CD14-positive monocyte (primary cell): Measurements from ENCODE around the gene USP31. TPM values are rescaled to one million over a fixed set of nuclear protein-coding genes. Genes with fewer than 3 reads are reported as not detected.

ENCODE experiments used
- DNase-seq, 3 donors: peaks; one replicate each; pipeline ENCODE4 v3.0.0-alpha.2; 2011 to 2022
- H2AFZ ChIP-seq: 2 replicates; pipeline ENCODE4 v1.6.0; 2012; ENCODE audit warnings: mild to moderate bottlenecking, low read depth, low read length, inconsistent platforms; ENCODE audit not compliant: insufficient read depth, poor library complexity, severe bottlenecking
- H3K27ac ChIP-seq, 2 donors: 1 replicate in 1 of 2; 2 replicates in 1 of 2; pipeline ENCODE4 v1.5.1; 2012 to 2013; ENCODE audit warnings: low read length in 2 of 2, control low read depth in 1 of 2, inconsistent platforms in 1 of 2, low read depth in 1 of 2, mild to moderate bottlenecking in 1 of 2
- H3K27me3 ChIP-seq, 2 donors: one replicate each; pipeline versions ENCODE4 v1.6.0 to v1.6.1; 2011 to 2013; ENCODE audit warnings: low read length in 2 of 2; ENCODE audit not compliant: control insufficient read depth in 2 of 2, insufficient read depth in 2 of 2
- H3K36me3 ChIP-seq, 2 donors: replicated peaks in 1 of 2; 1 replicate in 1 of 2; 2 replicates in 1 of 2; pipeline versions ENCODE4 v1.5.1 to v1.6.1; 2012 to 2013; ENCODE audit warnings: low read length in 2 of 2, control low read depth in 1 of 2, inconsistent platforms in 1 of 2, mild to moderate bottlenecking in 1 of 2; ENCODE audit not compliant: insufficient read depth in 2 of 2, control insufficient read depth in 1 of 2
- H3K4me1 ChIP-seq, 2 donors: 1 replicate in 1 of 2; 2 replicates in 1 of 2; pipeline versions ENCODE4 v1.5.1 to v1.6.1; 2012 to 2013; ENCODE audit warnings: low read length in 2 of 2, control low read depth in 1 of 2, inconsistent platforms in 1 of 2, mild to moderate bottlenecking in 1 of 2, moderate library complexity in 1 of 2; ENCODE audit not compliant: insufficient read depth in 2 of 2, control insufficient read depth in 1 of 2
- H3K4me2 ChIP-seq: replicated peaks from 2 replicates; pipeline ENCODE3; 2012; ENCODE audit warnings: low read length, moderate library complexity, mild to moderate bottlenecking; ENCODE audit not compliant: poor library complexity, severe bottlenecking; ENCODE audit errors: extremely low read depth
- H3K4me3 ChIP-seq, 3 experiments: fragments of 200-600 bp in 1 of 3; sonication (generic) in 1 of 3; replicated peaks in 1 of 3; 1 replicate in 2 of 3; 2 replicates in 1 of 3; pipeline ENCODE4 v1.5.1; 2011 to 2013; ENCODE audit warnings: low read length in 3 of 3, mild to moderate bottlenecking in 3 of 3, control low read depth in 2 of 3, low read depth in 2 of 3, inconsistent platforms in 1 of 3, moderate library complexity in 1 of 3
- H3K79me2 ChIP-seq: 2 replicates; pipeline ENCODE4 v1.6.0; 2012; ENCODE audit warnings: mild to moderate bottlenecking, control low read depth, inconsistent platforms, low read length, moderate library complexity; ENCODE audit not compliant: insufficient read depth
- H3K9ac ChIP-seq: 2 replicates; pipeline ENCODE4 v1.6.0; 2017; ENCODE audit warnings: low read length, mild to moderate bottlenecking; ENCODE audit not compliant: insufficient read depth, poor library complexity, severe bottlenecking
- H3K9me3 ChIP-seq, 2 donors: replicated peaks in 1 of 2; 1 replicate in 1 of 2; 2 replicates in 1 of 2; pipeline versions ENCODE4 v1.5.1 to v1.6.1; 2012 to 2013; ENCODE audit warnings: low read length in 2 of 2, control low read depth in 1 of 2; ENCODE audit not compliant: control insufficient read depth in 1 of 2, insufficient read depth in 1 of 2
- H4K20me1 ChIP-seq: 2 replicates; pipeline ENCODE4 v1.6.0; 2012; ENCODE audit warnings: mild to moderate bottlenecking, low read length, control low read depth, moderate library complexity; ENCODE audit not compliant: insufficient read depth
- H3K27ac Mint-ChIP-seq, 7 donors: one replicate each; pipeline ENCODE4 v1.8.0; 2020; ENCODE audit warnings: mild to moderate bottlenecking in 7 of 7, mixed read lengths in 7 of 7, moderate library complexity in 6 of 7, inconsistent platforms in 2 of 7
- H3K27me3 Mint-ChIP-seq, 3 donors: one replicate each; pipeline ENCODE4 v1.8.0; 2021 to 2022; ENCODE audit warnings: low read depth in 3 of 3, mild to moderate bottlenecking in 3 of 3, mixed read lengths in 3 of 3, moderate library complexity in 3 of 3, inconsistent platforms in 1 of 3
- H3K36me3 Mint-ChIP-seq, 2 donors: one replicate each; pipeline ENCODE4 v1.8.0; 2020; ENCODE audit warnings: mixed read lengths in 2 of 2, inconsistent platforms in 1 of 2, mild to moderate bottlenecking in 1 of 2
- H3K4me1 Mint-ChIP-seq: one replicate; pipeline ENCODE4 v1.8.0; 2020; ENCODE audit warnings: mild to moderate bottlenecking, mixed read lengths
- H3K4me3 Mint-ChIP-seq, 2 donors: one replicate each; pipeline ENCODE4 v1.8.0; 2020; ENCODE audit warnings: mild to moderate bottlenecking in 2 of 2, mixed read lengths in 2 of 2, moderate library complexity in 1 of 2
- H3K9me3 Mint-ChIP-seq, 7 donors: one replicate each; pipeline ENCODE4 v1.8.0; 2020 to 2022; ENCODE audit warnings: mixed read lengths in 7 of 7, mild to moderate bottlenecking in 6 of 7, moderate library complexity in 6 of 7, inconsistent platforms in 2 of 7
- CTCF ChIP-seq: fragments of 200-600 bp; IDR thresholded peaks from one replicate; pipeline ENCODE4 v1.8.0; 2022; ENCODE audit warnings: antibody characterized with exemption, mild to moderate bottlenecking
- WGBS: methylation state at CpG from one replicate; pipeline ENCODE4 v1.1.5; 2013; ENCODE audit warnings: missing lambda C conversion rate; ENCODE audit not compliant: insufficient coverage; 5-methylcytosine and 5-hydroxymethylcytosine counted together
- intact Hi-C, 2 donors: fragments of 100-400 bp; cut with micrococcal nuclease; formaldehyde crosslinking; loops; one replicate each; pipeline versions ENCODE4 v1.15.0 to v1.15.1; 2023
- polyA plus RNA-seq, 3 donors: library from polyadenylated mRNA; depleted of rRNA in 1 of 3; unstranded in 2 of 3; stranded (reverse) in 1 of 3; fragments of 300-500 nt in 2 of 3; fragments of >200 nt in 1 of 3; fragmentation: Illumina TruSeq in 2 of 3; gene quantifications; 1 replicate in 2 of 3; 2 replicates in 1 of 3; pipeline ENCODE4 v1.2.3, GENCODE V29; 2012 to 2021

The USP31 gene
- polyA plus RNA-seq, 3 donors = 0.15 to 4.1 (median 0.36) TPM

GRCh38 chr16:23074423-23074822 lies 74.8 kb downstream of the USP31 start:
- no peaks in the 10 kb centered on the region for H4K20me1 ChIP-seq
- H3K27ac ChIP-seq = no peak overlapping the region
- H3K4me3 ChIP-seq = no peak overlapping the region
- no peaks in the 10 kb centered on the region for H3K79me2 ChIP-seq
- no peaks in the 10 kb centered on the region for H3K4me1 ChIP-seq
- no peak overlapping the region for H3K4me2 ChIP-seq
- intact Hi-C loops = no loop called here
- DNase-seq = no peak
- WGBS = 82% methylated on average over 1 of the region's 3 CpGs
- no peak overlapping the region for H2AFZ ChIP-seq
- no peak overlapping the region for H3K4me3 Mint-ChIP-seq
- peaks cover 24 to 57% of the 10 kb centered on the region in 2 donors for H3K36me3 ChIP-seq
- peaks cover 55 to 72% of the 10 kb centered on the region in 2 donors for H3K36me3 Mint-ChIP-seq
- H3K9me3 ChIP-seq = no peaks in the 10 kb centered on the region
- H3K27me3 Mint-ChIP-seq = no peaks in the 10 kb centered on the region
- H3K9ac ChIP-seq = no peak overlapping the region
- no peaks in the 10 kb centered on the region for H3K27me3 ChIP-seq
- TF ChIP-seq CTCF = no peak
- H3K4me1 Mint-ChIP-seq = no peaks in the 10 kb centered on the region
- no peaks in the 10 kb centered on the region for H3K9me3 Mint-ChIP-seq
- H3K27ac Mint-ChIP-seq = no peak overlapping the region

GRCh38 chr16:23072769-23073549 lies 76.3 kb downstream of the USP31 start:
- H3K27ac ChIP-seq = no peak overlapping the region
- intact Hi-C loops = no loop called here
- H3K9me3 Mint-ChIP-seq = no peaks in the 10 kb centered on the region
- WGBS = 100% methylated on average over 3 of the region's 9 CpGs
- H3K4me3 ChIP-seq = no peak overlapping the region
- no peaks in the 10 kb centered on the region for H3K27me3 Mint-ChIP-seq
- no peaks in the 10 kb centered on the region for H3K79me2 ChIP-seq
- H3K9me3 ChIP-seq = no peaks in the 10 kb centered on the region
- H3K4me1 Mint-ChIP-seq = no peaks in the 10 kb centered on the region
- no peaks in the 10 kb centered on the region for H4K20me1 ChIP-seq
- H3K4me2 ChIP-seq = no peak overlapping the region
- H2AFZ ChIP-seq = no peak overlapping the region
- no peak overlapping the region for H3K27ac Mint-ChIP-seq
- no peak for TF ChIP-seq CTCF
- no peak for DNase-seq
- H3K4me3 Mint-ChIP-seq = no peak overlapping the region
- no peaks in the 10 kb centered on the region for H3K4me1 ChIP-seq
- no peaks in the 10 kb centered on the region for H3K27me3 ChIP-seq
- peaks cover 62 to 76% of the 10 kb centered on the region in 2 donors for H3K36me3 Mint-ChIP-seq
- H3K36me3 ChIP-seq = peaks cover 35 to 59% of the 10 kb centered on the region in 2 donors
- no peak overlapping the region for H3K9ac ChIP-seq
